ENCODE results near the gene OLFM4.

Gene OLFM4

DNA sequence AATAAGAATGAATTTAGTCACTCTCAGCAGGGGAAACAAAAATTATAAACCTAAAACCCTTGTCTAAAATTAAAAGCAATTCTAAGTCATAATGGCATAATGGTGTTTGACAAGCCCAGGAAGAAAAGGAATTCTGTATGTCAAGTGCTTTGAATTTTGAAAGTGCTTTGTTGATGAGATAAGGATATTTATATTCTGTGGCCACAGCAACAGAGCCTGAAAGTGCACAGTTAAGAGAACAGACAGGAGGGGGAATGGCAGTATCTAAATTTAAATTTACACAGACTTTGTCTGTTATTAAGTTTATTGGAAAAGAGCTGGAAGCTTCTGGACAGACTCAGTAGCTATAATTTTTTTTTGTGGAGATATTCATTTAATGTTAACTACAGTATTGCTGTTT is 69.8 kb downstream of the OLFM4 start:
- no peak for DNase-seq (ENCODE audit: low spot score in 2 of 2)
- H3K9me3 ChIP-seq, result no peaks in the 10 kb centered on the region
- no peaks in the 10 kb centered on the region for H3K27me3 ChIP-seq (ENCODE audit: low read depth)
- H3K4me1 ChIP-seq, result no peaks in the 10 kb centered on the region
- H3K36me3 ChIP-seq (replicated peaks), result no peaks in the 10 kb centered on the region
- in situ Hi-C loops (cut with MboI; ENCODE audit: low sequenced_read_pairs), result no loop called here
- no peak overlapping the region for H3K4me3 ChIP-seq

DNA sequence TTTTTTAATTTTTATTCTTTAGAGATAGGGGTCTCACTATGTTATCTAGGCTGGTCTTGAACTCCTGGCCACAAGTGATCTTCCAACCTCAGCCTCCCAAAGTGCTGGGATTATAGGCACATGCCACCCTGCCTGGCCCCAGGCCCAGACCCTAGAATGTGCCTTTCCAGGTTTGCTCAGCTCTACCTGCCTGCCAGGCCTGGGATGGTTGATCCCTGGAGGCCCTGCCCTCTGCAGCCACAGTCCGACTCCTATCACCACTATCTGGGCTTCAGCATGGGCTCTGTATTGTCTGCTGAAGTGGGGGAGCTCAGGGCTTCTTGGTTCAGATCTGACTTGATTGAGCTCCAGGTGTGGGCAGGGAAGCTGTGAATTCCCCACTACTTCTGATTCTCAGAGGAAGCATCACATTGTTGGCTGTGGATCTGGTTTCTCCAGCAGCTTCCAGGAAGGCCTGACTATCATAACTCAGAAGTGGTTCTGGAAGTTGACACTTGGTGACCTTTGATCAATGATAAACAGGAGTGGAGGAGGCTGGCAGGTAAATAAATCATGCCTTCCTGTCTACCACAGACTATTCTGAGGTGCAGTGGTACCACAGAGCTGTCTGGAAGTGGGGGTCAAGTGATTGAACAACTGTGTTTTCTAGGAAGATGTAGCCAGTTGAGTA is 71.9 kb downstream of the OLFM4 start:
- H3K4me3 ChIP-seq, result no peak overlapping the region
- no peaks in the 10 kb centered on the region for H3K36me3 ChIP-seq (replicated peaks)
- no peaks in the 10 kb centered on the region for H3K27me3 ChIP-seq (ENCODE audit: low read depth)
- peaks cover 7% of the 10 kb centered on the region for H3K4me1 ChIP-seq
- H3K9me3 ChIP-seq, result no peaks in the 10 kb centered on the region
- in situ Hi-C loops (cut with MboI; ENCODE audit: low sequenced_read_pairs), result no loop called here
- no peak for DNase-seq (ENCODE audit: low spot score in 2 of 2)
